Activated B cell treated with CpG ODN at 0.5 μM for 24 hours (primary cell): ENCODE results near the gene CHMP1A. TPM values are rescaled to one million over a fixed set of nuclear protein-coding genes. Genes with fewer than 3 reads are reported as not detected.
A peak's percentile ranks its signal among the peaks of the same experiment; 100 is the strongest.

Experiments
- ATAC-seq: fragments of 200-7000 bp; cut with Tn5 transposase; one replicate; pipeline ENCODE4 v1.10.0; 2021; ENCODE audit warnings: low read depth, mild to moderate bottlenecking, moderate library complexity
- CTCF ChIA-PET: fragments of 350-600 bp; sonication (Branson Sonifier 250); formaldehyde crosslinking; loops from one replicate; lab custom pipeline; 2021; ENCODE audit warnings: antibody characterized with exemption; lab: Charles Lee
- POLR2A ChIA-PET: fragments of 350-600 bp; sonication (Branson Sonifier 250); formaldehyde crosslinking; loops from one replicate; lab custom pipeline; 2021; ENCODE audit warnings: antibody characterized with exemption; lab: Charles Lee
- DNase-seq: peaks from one replicate; pipeline ENCODE4 v3.0.0; 2022
- H3K27ac Mint-ChIP-seq: one replicate; pipeline ENCODE4 v1.8.0; 2020; ENCODE audit warnings: mixed read lengths
- H3K27me3 Mint-ChIP-seq: one replicate; pipeline ENCODE4 v1.8.0; 2021; ENCODE audit warnings: mixed read lengths
- H3K36me3 Mint-ChIP-seq: one replicate; pipeline ENCODE4 v1.8.0; 2021; ENCODE audit warnings: low read depth, mixed read lengths
- H3K4me1 Mint-ChIP-seq: one replicate; pipeline ENCODE4 v1.8.0; 2021; ENCODE audit warnings: mixed read lengths
- H3K4me3 Mint-ChIP-seq: one replicate; pipeline ENCODE4 v1.8.0; 2020; ENCODE audit warnings: mild to moderate bottlenecking, mixed read lengths
- H3K9me3 Mint-ChIP-seq: one replicate; pipeline ENCODE4 v1.8.0; 2020; ENCODE audit warnings: mixed read lengths
- intact Hi-C: fragments of 100-400 bp; cut with micrococcal nuclease; formaldehyde crosslinking; loops from one replicate; pipeline ENCODE4 v1.15.1; 2024
- total RNA-seq: library from RNA; stranded (reverse); gene quantifications from 2 replicates; pipeline ENCODE4 v1.2.3, GENCODE V29; 2022
- TF ChIP-seq, protein P1 (sequence below): fragments of 200-600 bp; IDR thresholded peaks from one replicate; pipeline ENCODE4 v1.8.0; 2022; ENCODE audit warnings: antibody characterized with exemption, mild to moderate bottlenecking

The CHMP1A gene
- total RNA-seq, 1 donor from 2014 or later: 98.7 TPM

DNA sequence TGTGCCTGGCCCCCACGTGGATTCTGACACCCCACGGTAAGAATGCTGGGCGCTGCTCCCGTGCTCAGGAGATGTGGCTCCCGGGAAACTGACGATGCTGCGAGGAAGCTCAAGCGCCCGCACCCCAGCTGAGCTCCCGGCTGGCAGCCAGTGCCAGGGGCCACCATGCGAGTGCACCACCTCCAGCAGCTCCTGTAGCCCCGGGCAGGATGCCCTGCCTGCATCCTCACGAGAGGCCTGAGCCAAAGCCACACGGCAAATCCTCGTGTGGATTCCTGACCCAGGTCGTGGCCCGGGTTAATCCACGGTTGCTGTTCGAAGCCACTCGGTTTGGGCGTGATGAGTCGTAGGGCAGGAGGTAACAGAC lies 55.6 kb downstream of the CHMP1A start:
- POLR2A ChIA-PET: no interaction called here
- TF ChIP-seq, protein P1, sequence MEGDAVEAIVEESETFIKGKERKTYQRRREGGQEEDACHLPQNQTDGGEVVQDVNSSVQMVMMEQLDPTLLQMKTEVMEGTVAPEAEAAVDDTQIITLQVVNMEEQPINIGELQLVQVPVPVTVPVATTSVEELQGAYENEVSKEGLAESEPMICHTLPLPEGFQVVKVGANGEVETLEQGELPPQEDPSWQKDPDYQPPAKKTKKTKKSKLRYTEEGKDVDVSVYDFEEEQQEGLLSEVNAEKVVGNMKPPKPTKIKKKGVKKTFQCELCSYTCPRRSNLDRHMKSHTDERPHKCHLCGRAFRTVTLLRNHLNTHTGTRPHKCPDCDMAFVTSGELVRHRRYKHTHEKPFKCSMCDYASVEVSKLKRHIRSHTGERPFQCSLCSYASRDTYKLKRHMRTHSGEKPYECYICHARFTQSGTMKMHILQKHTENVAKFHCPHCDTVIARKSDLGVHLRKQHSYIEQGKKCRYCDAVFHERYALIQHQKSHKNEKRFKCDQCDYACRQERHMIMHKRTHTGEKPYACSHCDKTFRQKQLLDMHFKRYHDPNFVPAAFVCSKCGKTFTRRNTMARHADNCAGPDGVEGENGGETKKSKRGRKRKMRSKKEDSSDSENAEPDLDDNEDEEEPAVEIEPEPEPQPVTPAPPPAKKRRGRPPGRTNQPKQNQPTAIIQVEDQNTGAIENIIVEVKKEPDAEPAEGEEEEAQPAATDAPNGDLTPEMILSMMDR: no peak
- intact Hi-C loops: no loop called here
- H3K36me3 Mint-ChIP-seq: no peaks in the 10 kb centered on the region
- DNase-seq (no peak), ATAC-seq (no peak)
- no peak overlapping the region for H3K27ac Mint-ChIP-seq
- no peak overlapping the region for H3K4me3 Mint-ChIP-seq
- H3K27me3 Mint-ChIP-seq: peaks cover 5% of the 10 kb centered on the region
- peaks cover 8% of the 10 kb centered on the region for H3K4me1 Mint-ChIP-seq
- CTCF ChIA-PET: no interaction called here
- H3K9me3 Mint-ChIP-seq: no peaks in the 10 kb centered on the region

DNA sequence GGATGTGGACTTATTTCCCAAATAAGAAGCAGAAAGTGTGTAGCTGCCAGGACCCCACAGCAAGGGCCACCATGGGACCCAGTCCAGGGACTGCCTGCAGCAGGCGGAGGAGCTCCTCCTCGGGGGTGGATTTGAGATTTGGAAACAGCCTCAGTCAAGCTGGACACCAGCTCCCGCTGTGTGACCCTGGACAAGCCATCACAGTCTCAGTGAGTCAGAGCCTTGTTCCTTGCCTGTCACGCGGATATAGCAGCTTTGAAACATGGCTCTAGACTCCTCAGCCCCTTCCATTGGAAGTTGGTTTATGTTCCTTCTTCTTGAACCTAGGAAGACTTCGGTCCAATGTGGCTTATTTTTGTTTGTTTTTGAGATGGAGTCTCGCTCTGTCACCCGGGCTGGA lies 56.6 kb downstream of the CHMP1A start:
- no peak overlapping the region for H3K27ac Mint-ChIP-seq
- intact Hi-C loops: no loop called here
- CTCF ChIA-PET: no interaction called here

DNA sequence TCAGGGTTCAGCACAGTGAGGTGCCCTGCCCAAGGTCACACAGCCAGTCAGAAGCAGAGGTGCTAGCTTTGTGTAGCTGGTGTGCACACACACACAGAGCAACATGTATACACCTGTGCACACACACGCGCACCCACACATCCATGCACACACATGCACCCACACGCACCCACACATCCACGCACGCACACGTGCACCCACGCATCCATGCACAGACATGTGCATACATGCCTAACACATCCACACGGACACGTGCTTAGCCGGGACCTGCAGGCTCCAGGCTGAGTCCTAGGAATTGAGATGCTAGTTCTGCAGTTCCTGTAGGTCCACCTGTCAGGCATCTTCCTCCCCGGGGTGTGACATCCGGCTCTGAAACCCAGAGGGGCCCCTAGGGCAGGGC lies 57.1 kb downstream of the CHMP1A start:
- H3K27ac Mint-ChIP-seq: no peak overlapping the region
- no peak overlapping the region for H3K4me3 Mint-ChIP-seq
- ChIA-PET CTCF (no interaction called here), POLR2A (interaction anchor here (1.5 kb wide), 1 partner anchor 39 kb away, joined by 3 read pairs; no protein-coding TSS in a partner anchor)
- TF ChIP-seq, protein P1: no peak
- DNase-seq (no peak), ATAC-seq (no peak)
- H3K9me3 Mint-ChIP-seq: no peaks in the 10 kb centered on the region
- H3K27me3 Mint-ChIP-seq: peaks cover 5% of the 10 kb centered on the region
- no peaks in the 10 kb centered on the region for H3K36me3 Mint-ChIP-seq
- peaks cover 8% of the 10 kb centered on the region for H3K4me1 Mint-ChIP-seq
- intact Hi-C loops: no loop called here

More for the DNA sequence above, 56.6 kb downstream of the CHMP1A start:
- POLR2A ChIA-PET: interaction anchor here (1.5 kb wide), 1 partner anchor 40 kb away, joined by 3 read pairs; no protein-coding TSS in a partner anchor
- H3K4me3 Mint-ChIP-seq: no peak overlapping the region
- no peak for DNase-seq
- no peaks in the 10 kb centered on the region for H3K9me3 Mint-ChIP-seq
- no peaks in the 10 kb centered on the region for H3K36me3 Mint-ChIP-seq
- H3K27me3 Mint-ChIP-seq: peaks cover 5% of the 10 kb centered on the region
- TF ChIP-seq, protein P1: no peak
- H3K4me1 Mint-ChIP-seq: peaks cover 8% of the 10 kb centered on the region
- no peak for ATAC-seq

DNA sequence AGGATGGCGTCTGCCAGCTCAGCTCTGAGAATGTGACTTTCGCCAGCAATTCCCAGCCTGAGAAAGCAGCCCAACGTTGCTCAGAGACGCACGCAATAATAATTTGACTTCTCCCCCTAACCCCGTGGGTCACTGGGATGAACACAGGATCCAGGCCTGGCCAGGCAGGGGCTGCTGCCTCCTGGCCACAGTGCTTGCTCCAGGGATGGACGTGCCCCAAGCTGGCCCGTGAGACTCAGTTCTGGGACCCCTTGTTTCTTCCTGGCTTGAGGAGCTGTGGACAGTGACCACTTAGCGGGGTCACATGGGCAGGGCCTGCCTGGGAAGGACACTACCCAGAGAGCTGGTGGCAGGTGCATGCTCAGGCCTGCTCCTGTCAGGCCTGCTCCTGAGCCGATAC lies 57.6 kb downstream of the CHMP1A start:
- intact Hi-C loops: no loop called here
- ATAC-seq (no peak), DNase-seq (no peak)
- H3K27me3 Mint-ChIP-seq: peaks cover 5% of the 10 kb centered on the region
- no peak overlapping the region for H3K27ac Mint-ChIP-seq
- no peak overlapping the region for H3K4me3 Mint-ChIP-seq
- peaks cover 8% of the 10 kb centered on the region for H3K4me1 Mint-ChIP-seq
- ChIA-PET POLR2A (interaction anchor here (1.5 kb wide), 1 partner anchor 39 kb away, joined by 3 read pairs; no protein-coding TSS in a partner anchor), CTCF (no interaction called here)
- H3K36me3 Mint-ChIP-seq: no peaks in the 10 kb centered on the region
- TF ChIP-seq, protein P1: no peak
- H3K9me3 Mint-ChIP-seq: no peaks in the 10 kb centered on the region

DNA sequence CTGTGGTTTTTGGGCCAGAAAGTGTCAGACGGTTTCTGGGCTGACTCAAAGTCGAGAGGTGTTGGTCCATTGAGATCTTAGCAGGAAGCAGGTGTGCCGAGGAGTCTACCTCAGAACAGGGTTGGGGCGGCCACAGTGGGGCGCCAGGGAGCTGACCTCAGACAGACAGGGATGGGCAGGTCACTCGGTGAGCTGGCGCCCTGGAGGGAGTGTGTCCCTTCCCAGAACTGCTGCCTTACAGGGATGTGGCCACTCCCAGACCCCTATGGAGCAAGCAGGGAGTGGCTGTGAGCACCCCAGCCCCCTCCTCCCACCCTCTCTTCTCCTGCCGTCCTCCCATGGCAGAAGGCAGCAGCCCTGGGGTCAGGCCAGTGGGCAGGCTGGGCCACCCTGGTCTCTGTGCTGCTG lies 58.1 kb downstream of the CHMP1A start:
- Mint-ChIP-seq H3K27ac (no peak overlapping the region), H3K4me3 (no peak overlapping the region), H3K27me3 (peaks cover 5% of the 10 kb centered on the region), H3K4me1 (peaks cover 8% of the 10 kb centered on the region), H3K36me3 (no peaks in the 10 kb centered on the region), H3K9me3 (no peaks in the 10 kb centered on the region)
- ATAC-seq (peak; percentile 18), DNase-seq (no peak)
- ChIA-PET CTCF (no interaction called here), POLR2A (interaction anchor here (1.5 kb wide), 1 partner anchor 38 kb away, joined by 3 read pairs; no protein-coding TSS in a partner anchor)
- TF ChIP-seq, protein P1: no peak
- intact Hi-C loops: no loop called here
